Measurements from ENCODE around the gene COL2A1.

GRCh38 chr12:47970843-47971242, 33.4 kb downstream of the COL2A1 start:
- TF ChIP-seq EP300 (IDR thresholded peaks at IDR 0.05) (no peak), POLR2A (IDR thresholded peaks at IDR 0.05) (no peak)
- TF ChIP-seq, protein P1, sequence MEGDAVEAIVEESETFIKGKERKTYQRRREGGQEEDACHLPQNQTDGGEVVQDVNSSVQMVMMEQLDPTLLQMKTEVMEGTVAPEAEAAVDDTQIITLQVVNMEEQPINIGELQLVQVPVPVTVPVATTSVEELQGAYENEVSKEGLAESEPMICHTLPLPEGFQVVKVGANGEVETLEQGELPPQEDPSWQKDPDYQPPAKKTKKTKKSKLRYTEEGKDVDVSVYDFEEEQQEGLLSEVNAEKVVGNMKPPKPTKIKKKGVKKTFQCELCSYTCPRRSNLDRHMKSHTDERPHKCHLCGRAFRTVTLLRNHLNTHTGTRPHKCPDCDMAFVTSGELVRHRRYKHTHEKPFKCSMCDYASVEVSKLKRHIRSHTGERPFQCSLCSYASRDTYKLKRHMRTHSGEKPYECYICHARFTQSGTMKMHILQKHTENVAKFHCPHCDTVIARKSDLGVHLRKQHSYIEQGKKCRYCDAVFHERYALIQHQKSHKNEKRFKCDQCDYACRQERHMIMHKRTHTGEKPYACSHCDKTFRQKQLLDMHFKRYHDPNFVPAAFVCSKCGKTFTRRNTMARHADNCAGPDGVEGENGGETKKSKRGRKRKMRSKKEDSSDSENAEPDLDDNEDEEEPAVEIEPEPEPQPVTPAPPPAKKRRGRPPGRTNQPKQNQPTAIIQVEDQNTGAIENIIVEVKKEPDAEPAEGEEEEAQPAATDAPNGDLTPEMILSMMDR (IDR thresholded peaks at IDR 0.05), result no peak

Measured in stomach (tissue), 4 donors.